Amygdala (tissue), 56 donors: Measurements from ENCODE around the gene SCN8A.
"Not testable (repeated sequence)": the region's sequence is repeated elsewhere in the genome, so short reads cannot be mapped to it uniquely, and the experiment has no call there.

Experiments used
- DNase-seq, 56 donors: peaks; one replicate each; lab custom pipeline; 2025; lab: John Stamatoyannopoulos, UW

Gene SCN8A

DNA sequence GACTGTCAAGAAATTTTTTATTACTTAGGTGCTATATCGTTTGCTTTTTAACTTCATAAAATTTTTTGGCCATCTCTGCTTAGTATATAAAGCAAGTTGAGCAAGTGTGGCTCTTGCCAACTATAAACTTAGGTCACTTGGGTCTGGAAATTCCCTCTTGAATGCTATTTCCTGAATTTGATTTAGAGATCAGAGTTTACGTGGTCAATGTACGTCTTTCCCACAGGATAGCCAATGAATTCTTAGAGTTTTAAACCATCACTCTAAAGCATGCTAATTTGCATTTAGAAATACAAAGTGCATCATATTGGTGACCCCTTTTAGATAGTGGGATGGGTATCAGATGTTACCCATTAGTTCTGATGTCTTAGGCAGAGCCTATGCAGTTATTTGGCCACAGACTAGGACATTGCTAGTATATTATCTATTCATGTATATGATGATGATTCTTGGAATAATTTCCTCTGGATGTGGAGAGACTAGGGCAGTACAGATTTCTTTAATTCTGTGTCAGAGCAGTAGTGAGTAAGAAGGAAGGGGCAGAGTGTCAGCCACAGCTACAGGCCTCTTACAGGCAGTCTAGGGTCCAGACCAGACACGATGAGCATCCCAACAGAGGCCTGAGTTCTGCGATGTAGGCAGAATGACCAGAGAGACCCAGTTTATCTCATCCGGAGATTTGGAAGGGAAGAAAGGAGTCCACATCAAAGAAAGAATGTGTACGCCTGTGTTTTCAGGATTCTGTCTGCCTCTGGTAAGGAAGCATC, 30.3 kb downstream of the SCN8A start:
- DNase-seq, result no peak

DNA sequence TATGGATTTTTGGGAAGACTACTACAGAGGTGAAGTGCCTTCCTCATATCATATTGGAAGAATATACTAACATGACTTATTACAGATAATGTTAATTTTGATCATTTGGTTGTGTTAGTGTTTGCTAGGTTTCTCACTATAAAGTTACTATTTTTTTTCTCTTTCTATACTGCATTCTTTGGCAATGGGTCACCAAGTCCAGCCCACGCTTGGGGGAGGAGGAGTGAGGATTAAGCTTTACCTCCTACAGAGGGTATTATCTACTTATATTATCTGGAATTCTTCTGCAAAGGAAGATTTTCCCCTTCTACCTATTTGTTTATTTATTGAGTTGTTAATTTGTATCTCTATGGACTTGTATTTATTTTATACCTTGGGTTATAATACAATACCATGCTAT, 31.5 kb downstream of the SCN8A start:
- no peak for DNase-seq

DNA sequence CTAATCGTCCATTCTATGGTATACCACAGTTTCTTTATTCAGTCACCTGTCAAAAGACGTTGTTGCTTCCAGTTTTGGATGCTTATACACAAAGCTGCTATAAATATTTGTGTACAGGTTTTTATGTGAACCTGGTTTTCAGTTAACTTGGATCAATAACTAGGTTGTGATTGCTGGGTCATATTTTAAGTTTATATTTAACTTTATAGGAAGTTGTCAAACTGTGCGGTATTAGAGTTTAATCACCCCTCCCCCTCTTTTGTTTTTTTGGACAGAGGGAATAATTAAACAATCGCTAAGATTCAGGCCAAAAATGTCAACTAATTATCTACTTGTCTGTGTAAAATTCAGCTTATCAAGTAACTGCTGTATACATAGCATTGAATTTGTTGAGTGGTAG, 34.3 kb downstream of the SCN8A start:
- no peak for DNase-seq

DNA sequence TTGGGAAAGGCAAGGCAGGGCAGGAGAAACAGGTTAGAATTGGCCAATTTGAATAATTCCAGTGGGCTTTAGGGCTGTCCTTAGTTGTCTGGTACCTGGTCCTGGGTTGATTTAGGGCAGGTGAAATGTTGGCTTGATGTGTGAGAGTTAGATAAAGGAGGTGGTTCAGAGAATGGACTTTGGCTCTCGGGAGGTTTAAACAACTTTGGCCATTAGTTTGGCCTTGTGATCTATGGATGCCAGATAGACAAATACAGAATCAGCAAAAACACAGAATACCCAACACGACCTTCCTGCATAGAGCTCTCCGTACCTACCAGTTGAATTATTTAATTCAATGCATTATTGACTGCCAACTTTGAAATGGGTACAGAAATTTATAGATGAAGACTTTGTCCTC, 35.1 kb downstream of the SCN8A start:
- no peak for DNase-seq

DNA sequence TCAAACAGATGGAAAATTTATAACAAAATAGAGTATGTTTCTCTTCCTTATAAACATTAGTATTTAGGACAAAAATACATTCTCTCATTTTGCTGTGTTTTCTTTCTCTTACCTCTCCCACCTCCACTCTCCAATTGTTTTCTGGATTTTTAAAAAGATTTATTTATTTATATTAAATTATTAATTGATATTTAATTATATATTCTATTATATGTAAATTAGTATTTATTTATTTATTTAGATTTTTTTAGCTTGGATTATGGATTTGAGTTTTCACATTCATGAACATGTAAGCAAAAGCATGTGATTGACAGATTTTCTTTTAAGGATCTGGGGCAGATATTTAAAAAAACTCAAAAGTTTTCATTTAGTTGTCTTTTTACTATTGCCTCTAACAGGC, 35.6 kb downstream of the SCN8A start:
- DNase-seq, result no peak

DNA sequence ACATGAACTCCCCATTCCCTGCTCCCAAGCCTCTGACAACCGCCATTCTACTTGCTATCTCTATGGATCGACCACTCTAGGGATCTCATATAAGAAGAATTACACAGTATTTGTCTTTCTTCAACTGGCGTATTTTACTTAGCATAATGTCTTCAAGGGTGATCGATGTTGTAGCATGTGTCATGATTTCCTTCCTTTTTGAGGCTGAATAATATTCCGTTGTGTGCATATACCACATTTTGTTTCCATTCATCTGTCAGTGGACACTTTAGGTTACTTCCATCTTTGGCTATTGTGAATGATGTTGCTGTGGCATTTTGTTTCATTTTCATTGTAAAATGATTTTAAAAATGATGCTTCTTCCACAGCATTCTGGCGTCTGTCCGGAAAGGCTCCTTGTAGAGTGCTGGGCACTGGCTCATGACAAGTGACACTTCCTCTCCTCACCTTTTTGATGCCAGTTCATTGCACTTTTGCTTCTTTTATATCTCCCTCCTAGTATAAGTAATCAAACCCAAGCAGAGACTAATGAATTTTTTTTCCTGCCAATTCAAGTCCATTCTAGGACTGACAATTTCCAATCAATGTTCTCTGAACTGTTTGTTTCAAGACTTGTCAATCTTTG, 39.3 kb downstream of the SCN8A start:
- DNase-seq, result no peak

DNA sequence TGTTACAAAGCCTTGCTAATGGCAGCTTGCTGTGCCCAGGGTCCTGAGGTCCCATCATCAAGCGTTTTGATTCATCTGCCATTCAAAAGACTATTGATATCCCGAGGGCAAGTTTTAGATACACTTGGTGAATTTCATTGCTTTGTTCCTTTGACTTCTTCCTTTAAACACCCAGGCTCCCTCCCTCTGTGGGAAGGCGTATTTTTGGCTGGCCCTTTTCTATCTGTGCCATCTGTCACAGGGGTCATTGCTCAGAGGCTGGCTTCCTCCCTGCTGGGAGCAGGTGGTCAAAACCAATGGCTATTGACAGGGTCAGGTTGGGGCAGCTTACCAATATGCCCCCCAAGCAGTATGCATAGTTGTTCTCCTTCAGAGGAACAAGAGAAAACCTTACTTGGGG, 40.0 kb downstream of the SCN8A start:
- DNase-seq, result no peak

DNA sequence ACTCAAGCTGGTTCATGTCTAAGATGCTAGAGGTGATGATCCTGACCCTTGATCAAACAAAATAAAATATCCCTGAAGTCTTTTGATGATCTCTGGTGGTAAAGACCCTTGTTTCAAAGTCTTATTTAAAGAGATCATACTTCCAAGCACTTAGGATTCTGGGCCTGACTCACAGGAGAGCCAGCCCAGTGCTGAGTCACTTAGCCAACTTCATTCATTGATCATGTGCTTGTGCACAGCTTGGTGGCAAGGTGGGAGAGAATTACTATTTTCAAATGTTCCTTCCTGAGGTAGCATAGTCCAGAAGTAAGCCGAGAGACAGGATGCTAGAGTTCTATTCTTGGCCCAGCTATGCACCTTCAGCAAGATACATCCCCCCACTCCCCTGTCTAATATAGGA, 40.6 kb downstream of the SCN8A start:
- peak in 8 of 56 donors; percentile 1 to 44 (median 6) for DNase-seq

DNA sequence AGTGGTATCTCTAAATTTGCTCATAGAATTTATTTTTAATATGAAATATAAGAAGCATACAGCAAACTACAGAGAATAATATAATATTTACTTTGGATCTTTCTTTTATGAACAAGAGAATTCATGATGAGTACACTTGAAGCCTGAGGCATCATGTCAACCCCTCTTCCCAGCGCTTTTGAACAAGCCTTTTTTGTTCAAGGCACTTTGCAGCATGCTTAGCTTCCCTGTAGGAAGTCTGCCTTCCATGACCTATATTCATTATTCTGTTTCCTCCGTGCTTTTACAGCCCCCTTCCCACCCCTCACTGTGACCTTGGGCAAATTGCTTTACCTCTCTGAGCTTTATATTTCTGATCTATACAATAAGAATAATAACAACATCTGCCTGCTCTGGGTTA, 41.6 kb downstream of the SCN8A start:
- DNase-seq, result no peak

DNA sequence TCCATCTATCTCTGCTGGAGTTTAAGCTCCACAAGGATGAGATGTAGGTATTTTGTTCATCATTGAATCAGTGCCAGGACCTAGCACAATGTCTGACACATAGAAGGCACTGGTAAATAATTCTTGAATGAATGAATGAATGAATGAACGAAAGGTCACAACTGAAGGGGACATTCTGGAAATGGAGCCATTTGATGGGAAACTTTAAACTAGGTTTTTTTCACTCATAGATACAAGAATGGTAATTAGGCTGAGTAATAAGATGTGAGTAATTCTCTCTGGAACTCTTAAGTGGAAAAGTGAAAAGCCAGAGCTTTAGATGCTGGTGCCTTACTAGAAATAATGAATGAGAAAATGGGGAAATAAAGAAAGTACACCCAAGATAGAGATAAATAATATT, 44.3 kb downstream of the SCN8A start:
- no peak for DNase-seq

DNA sequence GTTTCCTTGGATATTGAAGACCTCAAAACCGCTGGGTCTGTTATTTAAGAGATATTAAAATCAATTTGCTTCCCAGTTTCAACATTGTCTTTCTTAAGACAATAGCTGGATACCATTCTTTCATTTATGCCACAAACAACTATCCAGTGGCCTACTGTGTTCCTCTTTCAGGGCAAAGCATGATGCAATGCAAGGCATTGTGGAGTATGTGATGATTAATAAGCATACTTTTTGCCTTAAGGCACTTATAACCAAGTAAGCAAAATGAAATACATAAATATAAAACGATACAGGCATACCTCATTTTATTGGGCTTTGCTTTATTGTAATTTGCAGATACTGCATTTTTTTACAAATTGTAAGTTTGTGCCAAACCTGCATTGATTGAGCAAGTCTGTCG, 45.5 kb downstream of the SCN8A start:
- no peak for DNase-seq

DNA sequence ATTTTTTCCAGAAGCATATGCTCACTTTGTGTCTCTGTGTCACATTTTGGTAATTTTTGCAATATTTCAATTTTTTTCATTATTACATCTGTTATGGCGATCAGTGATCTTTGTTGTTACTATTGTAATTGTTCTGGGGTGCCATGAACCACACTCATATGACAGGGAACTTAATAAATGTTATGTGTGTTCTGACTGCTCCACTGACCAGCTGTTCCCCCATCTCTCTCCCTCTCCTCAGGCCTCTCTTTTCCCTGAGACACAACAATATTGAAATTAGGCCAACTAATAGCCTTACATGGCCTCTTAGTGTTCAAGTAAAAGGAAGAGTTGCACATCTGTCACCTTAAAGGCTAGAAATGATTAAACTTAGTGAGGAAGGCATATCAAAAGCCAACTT, 46.0 kb downstream of the SCN8A start:
- DNase-seq, result no peak

DNA sequence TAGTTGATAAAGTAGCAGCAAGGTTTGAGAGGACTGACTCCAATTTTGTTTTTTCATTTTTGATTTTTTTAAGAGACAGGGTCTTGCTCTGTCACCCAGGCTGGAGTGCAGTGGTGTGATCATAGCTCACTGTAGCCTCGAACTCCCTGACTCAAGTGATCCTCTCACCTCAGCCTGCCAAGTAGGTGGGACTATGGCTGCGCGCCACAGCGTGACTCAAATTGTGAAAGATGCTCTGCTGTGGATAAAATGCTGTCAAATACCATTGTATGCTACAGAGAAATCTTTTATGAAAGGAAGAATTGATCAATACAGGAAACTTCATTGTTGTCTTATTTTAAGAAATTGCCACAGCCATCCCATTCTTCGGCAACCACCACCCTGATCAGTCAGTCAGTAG, 48.3 kb downstream of the SCN8A start:
- no peak for DNase-seq

DNA sequence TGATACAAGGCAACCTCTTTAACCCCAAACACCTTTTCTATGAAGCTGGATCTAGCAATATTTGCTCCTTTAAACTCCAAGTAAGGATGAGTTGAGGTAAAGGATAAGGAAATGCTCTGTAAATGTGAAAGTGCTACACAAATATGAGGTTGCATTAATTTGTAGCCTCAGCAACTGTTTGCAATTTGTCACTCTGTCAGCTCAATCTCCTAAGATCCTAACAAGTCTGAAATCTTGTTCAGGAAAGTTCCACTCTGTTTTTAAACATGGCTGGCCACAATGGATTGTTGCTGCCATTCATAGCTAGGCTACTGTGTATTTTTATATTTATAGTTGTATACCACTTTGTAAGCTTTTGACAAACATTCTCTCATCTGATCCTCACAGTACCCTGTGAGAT, 51.3 kb downstream of the SCN8A start:
- no peak for DNase-seq

DNA sequence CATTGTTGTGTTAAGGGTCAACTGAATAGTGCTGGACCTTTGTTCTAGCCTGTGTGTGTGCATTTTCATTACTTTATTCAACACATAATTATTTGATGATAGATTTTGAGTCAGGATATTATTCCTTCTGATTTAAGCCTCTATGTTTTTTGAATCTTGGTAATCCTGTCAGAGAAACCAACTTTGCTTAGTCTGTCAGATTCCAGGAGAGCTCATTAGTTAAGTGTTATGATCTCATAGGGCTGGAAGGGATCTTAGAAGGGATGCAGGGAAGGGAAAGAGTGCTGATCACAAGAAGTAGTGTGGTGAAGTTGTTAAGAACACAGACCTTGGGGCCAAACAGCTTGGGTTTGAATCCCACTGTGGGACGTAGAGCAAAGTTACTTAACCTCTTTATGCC, 52.9 kb downstream of the SCN8A start:
- DNase-seq, result no peak

DNA sequence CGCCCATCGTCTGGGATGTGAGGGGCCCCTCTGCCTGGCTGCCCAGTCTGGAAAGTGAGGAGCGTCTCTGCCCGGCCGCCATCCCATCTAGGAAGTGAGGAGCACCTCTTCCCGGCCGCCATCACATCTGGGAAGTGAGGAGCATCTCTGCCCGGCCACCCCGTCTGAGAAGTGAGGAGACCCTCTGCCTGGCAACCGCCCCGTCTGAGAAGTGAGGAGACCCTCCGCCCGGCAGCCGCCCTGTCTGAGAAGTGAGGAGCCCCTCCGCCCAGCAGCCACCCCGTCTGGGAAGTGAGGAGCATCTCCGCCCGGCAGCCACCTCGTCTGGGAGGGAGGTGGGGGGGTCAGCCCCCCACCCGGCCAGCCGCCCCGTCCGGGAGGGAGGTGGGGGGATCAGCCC, 53.7 kb downstream of the SCN8A start:
- not testable (repeated sequence) for DNase-seq

DNA sequence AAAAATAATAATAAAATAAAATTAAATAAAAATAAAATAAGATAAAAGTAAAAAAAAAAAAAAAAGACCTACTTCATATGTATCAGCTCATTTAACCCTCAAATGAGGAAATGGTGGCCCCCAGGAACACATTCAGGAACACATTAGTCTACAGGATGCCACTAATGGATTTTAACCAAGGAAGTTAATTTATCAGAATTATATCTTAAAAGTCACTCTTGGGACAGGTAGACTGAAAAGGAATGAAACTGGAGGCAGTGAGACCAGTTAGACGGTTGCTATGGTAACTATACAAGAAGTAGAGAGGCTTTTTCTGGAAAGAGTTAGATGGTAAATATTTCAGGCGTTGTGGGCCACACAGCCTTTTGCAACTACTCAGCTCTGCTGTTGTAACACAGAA, 54.9 kb downstream of the SCN8A start:
- DNase-seq, result no peak

DNA sequence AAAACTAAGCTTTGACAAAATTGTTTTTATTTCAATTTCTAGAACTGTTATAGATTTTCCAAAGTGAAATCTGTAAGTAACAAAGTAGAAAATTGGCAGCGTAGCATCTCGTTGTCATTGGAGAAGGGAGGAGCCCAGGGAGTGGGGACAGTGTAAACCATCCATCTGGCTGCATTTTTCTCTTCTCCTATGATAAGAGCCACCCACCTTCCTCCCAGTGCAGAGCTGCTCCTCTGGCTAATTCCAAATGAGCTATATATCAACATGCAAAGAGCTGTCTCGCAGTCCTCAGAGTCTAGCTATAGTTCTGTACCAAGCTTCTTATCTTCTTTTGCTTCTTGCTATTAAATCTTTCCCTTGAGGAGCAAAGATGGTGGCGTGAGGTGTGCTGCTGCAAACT, 56.6 kb downstream of the SCN8A start:
- peak in 15 of 56 donors; percentile 2 to 44 (median 10) for DNase-seq

DNA sequence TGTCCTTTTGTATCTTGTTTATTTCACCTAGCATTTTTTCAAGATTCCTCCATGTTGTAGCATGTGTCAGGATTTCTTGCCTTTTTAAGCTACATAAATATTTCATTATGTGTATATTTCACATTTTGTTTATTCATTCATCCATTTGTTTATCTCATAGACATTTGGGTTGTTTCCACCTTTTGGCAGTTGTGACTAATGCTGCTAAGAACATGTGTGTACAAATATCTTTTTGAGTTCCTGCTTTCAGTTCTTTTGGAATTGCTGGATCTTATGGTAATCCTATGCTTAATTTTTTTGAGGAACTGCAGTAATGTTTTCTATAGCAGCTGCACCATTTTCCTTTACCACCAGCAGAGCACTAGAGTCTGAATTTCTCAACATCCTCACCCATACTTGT, 62.4 kb downstream of the SCN8A start:
- no peak for DNase-seq

DNA sequence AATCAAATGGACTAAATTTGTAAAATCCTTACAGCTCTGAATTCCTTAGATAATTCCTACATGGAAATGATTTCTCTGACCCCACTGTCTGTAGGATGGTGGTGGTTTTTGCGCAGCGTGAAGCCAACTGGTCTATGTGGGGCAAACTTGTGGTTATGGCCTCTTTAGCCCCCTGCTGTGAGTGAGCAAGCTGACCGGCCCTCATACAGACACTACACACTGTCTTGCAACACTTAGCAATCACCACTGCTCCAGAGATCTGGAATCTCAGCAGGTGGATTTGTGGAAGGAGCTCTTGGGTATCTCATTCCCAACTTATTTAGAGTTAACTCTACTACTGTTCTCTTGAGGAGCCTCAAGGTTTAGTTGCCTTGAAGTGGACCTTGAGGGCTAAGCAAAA, 70.2 kb downstream of the SCN8A start:
- no peak for DNase-seq

DNA sequence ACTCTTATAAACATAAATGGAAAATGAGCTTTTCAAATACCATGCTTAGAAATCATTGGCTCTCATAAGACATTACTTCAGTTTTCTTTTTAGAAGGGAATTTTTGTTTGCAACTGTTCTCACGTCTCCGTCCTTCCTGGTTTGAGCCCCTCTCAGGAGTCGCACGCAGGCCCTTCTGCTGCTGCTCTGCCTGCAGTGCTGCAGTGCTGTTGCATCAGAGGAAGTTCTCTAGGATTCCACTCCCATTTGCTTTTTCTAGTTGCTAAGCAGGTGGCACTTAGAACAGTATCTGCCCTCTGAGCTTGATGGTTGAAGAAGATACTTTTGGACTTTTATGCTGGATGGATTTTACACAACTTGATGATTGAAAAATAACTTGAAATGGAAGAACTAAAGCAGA, 70.8 kb downstream of the SCN8A start:
- no peak for DNase-seq

DNA sequence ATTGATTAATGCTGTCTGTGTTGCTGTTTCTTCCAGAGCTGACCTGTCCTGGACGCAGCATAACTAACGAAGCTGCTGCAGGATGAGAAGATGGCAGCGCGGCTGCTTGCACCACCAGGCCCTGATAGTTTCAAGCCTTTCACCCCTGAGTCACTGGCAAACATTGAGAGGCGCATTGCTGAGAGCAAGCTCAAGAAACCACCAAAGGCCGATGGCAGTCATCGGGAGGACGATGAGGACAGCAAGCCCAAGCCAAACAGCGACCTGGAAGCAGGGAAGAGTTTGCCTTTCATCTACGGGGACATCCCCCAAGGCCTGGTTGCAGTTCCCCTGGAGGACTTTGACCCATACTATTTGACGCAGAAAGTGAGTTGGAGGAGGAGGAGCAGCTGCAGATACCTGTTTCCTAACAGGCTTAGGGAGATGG, 71.7 kb downstream of the SCN8A start:
- DNase-seq, result no peak

DNA sequence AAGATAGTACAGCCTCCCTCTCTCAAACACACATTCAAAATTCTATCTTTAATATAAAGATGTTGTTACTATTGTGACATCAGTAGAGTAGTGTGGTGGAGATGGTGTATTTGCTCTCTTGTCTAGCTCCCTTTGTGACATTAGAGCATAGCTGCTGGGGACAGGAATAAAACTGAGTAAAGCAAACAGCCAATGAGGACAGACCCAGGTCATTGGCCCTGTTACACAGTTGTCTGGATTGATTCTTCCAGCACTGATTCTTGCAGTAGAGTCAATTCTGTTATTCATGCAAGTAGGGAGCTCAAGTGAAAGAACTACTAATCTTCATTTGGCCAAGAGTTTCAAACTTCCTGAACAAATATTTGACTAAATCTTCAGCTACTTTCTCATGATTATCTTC, 72.4 kb downstream of the SCN8A start:
- no peak for DNase-seq
